HG03342 (cell line): Measurements from ENCODE around the gene TRIM9.

Experiments used
- ATAC-seq: cut with Tn5 transposase; IDR thresholded peaks from one replicate; pipeline ENCODE4 v1.9.1; 2021; ENCODE audit warnings: mild to moderate bottlenecking, moderate library complexity; ENCODE audit not compliant: unreplicated experiment

TRIM9 gene

DNA sequence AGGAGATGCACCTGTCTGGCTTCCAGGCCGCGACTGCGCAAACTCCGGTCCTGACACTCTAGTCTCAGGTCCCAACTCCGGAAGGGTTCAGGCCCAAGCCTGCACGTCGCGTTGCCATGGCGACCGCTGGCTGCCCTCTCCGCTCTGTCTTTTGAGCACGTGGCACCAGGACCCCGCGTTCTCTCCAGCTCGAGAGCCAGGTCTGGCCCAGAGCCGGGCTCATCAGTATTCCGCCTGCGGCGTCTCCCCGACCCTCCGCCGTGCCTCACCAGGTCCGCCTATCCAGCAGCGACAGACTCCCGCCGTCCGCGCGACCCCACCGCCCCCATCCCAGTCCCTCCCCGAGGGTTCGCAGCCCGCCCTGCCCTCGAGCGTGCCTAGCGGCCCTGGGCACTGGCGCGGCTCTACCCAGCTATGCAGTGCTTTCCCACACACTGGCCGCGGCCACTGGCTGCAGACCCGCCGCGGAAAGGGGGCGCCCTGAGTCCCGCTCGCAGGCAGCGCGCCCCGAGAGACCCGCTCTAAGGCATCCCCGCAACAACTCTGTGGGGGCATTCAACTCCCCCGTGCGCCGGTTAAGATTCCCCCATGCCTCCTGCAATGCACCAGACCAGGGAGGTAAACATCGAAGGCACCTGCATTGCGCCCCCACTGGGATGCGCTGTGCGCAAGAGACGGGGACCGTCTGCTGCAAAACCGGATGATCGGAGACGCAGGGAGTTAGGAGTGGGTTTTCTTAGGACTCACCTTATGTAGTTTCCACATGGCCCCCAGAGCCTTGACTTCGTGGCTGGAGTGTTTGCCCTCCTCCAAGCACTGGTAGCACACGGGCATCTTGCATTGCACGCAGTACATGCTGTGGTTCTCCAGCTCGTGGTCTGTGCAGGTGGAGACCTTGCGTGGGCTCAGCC, 1.3 kb downstream of the TRIM9 start:
- ATAC-seq, result no peak

DNA sequence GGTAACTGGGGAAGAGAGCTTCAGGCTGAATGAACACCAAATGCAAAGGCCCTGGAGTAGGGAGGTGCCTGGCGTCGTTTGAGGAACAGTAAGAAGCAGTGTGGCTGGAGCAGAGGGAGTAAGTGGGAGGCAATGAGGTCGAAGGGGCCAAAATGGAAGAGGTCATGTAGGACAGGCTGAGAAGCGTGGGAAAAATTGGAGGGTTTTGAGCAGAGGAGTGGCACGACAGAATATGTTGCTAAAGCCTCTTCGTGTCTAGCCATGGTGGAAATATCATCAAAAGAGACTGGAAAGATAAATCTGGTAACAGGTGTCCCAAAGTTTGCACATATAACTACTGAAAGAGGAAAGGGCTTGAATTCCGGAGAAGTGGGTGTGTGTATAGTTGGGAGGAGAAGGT, 1.9 kb downstream of the TRIM9 start:
- ATAC-seq, result no peak

DNA sequence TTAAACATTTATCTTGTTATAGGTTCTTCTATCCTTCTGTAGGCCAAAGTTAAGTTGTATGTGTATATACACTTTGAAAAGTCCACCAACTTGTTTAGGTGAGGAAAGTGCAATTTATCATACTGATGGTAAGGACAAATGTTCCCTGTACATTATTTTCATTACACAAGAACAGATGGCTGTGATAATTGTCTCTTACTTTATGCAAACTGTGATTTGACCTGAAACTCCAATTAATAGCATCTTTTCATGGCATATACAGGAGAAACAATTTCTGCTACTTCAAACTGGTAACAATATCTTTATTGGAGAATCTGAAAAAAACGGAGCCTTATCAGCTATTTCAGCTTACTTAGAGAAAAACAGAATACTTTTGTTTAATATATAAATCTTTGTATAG, 5.6 kb downstream of the TRIM9 start:
- no peak for ATAC-seq

DNA sequence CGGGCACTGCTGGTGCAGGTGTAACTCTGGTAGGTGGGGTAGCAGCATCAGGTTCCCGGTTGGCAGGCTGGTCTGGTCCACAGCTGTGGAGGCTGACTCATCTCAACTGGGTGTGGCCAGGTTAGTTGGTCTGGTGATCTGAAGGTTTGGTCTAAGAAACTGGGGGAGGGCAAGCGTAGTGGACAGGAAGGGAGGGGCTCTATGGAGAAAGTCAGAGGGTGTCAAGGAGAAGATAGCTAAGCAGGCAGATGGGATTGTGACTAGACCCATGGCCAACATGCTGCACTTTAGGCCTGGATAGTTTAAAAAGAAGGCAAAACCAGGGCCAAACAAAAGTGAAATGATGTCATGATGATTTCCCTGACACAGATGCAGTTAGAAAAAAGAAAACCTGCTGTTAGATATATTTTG, 7.9 kb downstream of the TRIM9 start:
- no peak for ATAC-seq

- ATAC-seq, result no peak
Observed at GRCh38 chr14:51086044-51086443, 8.9 kb downstream of the TRIM9 start.

- no peak for ATAC-seq
Observed at GRCh38 chr14:51084962-51085361, 9.9 kb downstream of the TRIM9 start.

GRCh38 chr14:51084507-51084906, 10.4 kb downstream of the TRIM9 start:
- no peak for ATAC-seq

DNA sequence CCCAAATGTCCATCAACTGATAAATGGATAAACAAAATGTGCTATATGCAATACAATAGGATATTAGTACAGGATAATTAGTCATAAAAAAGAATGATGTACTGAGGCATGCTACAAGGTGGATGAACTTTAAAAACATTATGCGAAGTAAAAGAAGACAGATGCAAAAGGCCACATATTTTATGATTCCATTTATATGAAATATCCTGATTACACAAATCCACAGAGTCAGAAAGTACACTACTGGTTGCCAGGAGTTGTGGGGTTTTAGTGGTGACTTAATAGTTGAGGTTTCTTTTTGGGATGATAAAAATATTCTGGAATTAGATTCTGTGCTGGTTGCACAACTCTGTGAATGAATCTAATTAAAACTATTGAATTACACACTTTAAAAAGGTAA, 12.6 kb downstream of the TRIM9 start:
- ATAC-seq, result no peak

GRCh38 chr14:51081712-51082111, 13.2 kb downstream of the TRIM9 start:
- ATAC-seq, result no peak

DNA sequence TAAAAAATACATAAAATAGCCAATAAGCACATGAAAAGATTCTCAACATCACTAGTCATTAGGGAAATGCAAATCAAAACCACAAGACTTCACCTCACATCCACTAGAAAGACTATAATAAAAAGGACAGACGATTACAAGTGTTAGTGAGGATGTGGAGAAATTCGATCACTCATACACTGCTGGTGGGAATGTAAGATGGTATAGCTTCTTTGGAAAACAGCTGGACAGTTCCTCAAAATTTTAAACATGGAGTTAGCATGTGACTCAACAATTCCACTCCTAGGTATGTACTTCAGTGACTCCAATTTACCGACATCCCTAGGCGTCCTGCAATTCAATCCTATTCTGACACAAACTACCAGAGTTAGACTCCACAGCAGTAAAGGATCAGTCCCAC, 13.7 kb downstream of the TRIM9 start:
- no peak for ATAC-seq

GRCh38 chr14:51080645-51081044, 14.3 kb downstream of the TRIM9 start:
- no peak for ATAC-seq

GRCh38 chr14:51079489-51079888, 15.4 kb downstream of the TRIM9 start:
- no peak for ATAC-seq

- no peak for ATAC-seq
Observed at GRCh38 chr14:51079085-51079484, 15.8 kb downstream of the TRIM9 start.

- ATAC-seq, result no peak
Observed at GRCh38 chr14:51074701-51075385, 20.1 kb downstream of the TRIM9 start.

GRCh38 chr14:51073731-51074130, 21.2 kb downstream of the TRIM9 start:
- no peak for ATAC-seq

DNA sequence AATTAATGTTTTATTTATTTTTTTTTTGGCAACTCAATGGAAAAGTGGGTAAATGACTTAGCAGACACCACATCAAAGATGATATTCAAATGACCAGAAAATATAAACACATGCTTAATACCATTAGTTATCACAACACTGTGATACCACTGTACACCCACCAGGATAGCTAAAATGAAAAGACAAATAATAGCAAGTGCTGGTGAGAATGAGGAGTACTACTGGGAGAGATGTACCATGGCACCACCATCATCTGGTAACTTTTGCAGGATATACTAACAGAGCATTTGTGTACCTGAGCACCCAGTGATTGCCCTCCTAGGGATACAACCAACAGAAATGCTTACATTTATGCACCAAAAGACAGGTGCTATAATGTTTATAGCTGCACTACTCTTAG, 21.9 kb downstream of the TRIM9 start:
- ATAC-seq, result no peak

GRCh38 chr14:51071857-51072256, 23.0 kb downstream of the TRIM9 start:
- no peak for ATAC-seq

DNA sequence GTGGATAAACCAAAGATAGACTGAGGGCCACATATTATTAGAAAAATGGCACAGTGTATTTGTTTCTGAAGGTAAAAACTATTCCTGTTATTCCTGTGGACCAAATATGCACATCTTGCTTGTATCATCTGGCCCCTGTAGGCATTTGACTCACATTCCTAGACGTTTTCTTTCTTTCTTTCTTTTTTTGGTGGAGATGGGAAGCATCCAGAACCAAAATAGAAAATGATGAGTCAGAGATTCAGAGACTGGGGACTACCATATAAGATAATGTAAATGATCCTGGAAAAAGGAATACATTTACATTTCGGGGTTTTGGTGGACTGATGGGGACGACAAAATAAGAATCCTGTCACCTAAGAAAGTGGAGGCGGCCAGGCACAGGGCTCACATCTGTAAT, 24.2 kb downstream of the TRIM9 start:
- ATAC-seq, result no peak

GRCh38 chr14:51069055-51069454, 25.9 kb downstream of the TRIM9 start:
- ATAC-seq, result no peak

DNA sequence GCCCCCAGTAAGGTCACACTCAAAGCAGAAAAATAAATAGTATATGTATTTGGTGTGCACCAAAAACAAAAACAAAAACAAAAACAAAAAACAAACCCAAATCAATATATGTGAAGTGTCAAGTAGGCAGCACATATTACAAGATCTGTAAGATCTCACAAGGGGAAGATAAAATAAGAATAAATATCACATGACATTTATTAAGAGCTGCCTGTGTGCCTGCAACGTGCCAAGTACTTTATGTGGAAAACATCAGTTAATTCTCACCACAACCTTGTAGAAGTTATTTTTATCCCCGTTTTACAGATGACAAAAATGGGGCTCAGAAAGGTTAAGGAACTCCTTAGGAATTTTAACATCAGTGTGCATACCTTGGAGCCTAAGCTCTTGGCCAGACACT, 26.6 kb downstream of the TRIM9 start:
- no peak for ATAC-seq

GRCh38 chr14:51067295-51067694, 27.6 kb downstream of the TRIM9 start:
- no peak for ATAC-seq

DNA sequence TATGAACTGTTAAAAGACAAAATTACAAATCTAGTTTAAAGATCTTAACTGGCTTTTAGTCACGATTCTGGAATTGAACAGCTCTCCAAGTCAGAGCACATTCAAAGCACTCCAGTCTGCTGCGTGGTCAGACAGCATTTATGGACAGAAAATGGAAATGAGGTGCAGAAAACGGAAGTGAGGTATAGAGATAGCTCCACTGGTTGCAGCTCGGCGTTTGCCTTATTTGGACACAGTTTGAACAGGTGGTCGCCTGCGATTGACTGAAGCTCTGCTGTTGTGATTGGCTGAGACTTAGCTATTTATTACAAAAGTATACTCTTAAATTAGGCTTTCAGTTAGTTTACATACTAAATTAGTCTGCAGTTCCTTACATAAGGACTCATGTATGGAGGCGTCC, 28.3 kb downstream of the TRIM9 start:
- ATAC-seq, result no peak
